Fibroblast of upper back skin (primary cell): ENCODE measurements around the gene MAGI2.
A peak's percentile ranks its signal among the peaks of the same experiment; 100 is the strongest.
"Not testable (repeated sequence)": the region's sequence is repeated elsewhere in the genome, so short reads cannot be mapped to it uniquely, and the experiment has no call there.

Source experiments
- DNase-seq: peaks from one replicate; pipeline ENCODE4 v3.0.0-alpha.2; 2013

The MAGI2 gene

DNA sequence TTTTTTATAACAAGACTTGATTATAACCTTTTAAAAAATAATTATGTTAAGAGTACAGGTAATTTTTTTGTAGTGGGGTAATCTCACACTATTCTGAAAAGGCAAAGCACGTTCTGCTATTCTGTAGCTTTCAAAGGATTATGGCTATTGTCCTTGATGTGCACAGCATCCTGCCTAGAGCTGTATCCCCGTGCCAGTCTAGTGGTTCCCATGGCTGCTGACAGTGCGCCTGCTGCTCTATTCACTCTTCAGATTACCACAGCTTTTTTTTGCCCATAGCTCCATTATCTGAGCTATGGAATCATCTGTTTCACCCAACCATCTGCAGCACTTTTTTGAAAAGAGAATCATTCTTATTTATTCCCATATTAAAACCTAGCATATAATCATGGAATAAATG is 931.5 kb downstream of the MAGI2 start:
- DNase-seq, result no peak

DNA sequence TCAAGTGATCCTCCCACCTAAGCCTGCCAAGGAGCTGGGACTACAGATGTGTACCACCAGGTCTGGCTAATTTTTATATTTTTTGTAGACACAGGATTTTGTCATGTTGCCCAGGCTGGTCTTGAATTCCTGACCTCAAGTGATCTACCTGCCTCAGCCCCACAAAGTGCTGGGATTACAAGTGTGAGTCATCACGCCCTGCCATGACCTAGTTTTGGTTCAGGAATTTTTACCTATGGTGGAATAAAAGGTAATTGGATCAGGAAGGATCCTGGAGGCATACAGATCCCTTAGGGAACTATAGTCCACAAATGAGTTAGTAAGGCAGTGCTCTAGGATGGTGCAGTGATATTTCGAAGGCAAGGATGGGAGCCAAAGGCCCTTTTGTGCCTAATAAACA is 937.0 kb downstream of the MAGI2 start:
- no peak for DNase-seq

DNA sequence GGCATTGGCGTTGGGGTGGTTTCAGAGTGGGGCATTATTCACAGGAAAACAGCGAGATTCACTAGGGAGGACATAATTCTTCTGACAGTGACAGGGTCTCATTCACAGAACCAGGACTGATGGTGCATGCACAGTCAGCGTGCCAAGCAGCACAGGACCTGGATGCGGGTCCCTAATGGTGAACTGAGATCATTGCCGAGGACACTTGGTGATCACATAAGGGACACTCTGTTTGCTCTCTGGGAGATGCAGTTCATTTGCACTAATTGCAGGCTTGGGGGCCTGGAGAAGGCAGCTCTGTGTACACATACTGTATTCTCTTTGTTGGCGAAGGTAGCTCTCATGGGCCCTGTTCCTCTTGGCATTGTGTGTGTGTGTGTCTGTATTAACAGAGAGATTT is 938.8 kb downstream of the MAGI2 start:
- no peak for DNase-seq

DNA sequence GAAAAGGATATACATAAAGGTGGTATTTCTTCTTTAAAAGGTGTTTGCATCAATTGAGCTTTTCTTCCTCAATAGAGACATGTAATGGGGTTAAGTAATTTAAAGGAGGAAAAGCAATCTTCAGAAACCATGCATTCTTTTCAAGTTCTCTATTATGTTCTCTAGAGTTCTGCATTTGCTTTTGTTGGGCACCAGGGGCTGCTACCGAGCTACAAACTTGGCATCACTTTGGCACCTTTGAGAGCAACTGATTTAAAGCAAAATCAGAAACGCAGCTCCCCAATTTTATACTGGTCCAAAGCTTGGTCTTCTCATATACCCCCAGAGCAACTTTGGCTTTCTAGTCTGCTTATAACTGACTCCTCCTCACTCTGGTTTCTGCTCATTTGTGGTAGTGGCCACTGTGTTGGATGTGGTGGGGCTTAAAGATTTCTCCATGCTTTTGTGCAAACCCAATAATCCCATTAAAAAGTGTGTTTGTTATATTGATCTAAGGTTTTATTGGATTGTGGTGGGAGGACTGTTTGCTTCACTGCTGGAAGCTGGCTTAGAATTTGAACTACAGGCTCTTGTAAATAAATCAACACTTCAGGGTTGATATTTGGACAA is 942.8 kb downstream of the MAGI2 start:
- DNase-seq, result peak; percentile 70

DNA sequence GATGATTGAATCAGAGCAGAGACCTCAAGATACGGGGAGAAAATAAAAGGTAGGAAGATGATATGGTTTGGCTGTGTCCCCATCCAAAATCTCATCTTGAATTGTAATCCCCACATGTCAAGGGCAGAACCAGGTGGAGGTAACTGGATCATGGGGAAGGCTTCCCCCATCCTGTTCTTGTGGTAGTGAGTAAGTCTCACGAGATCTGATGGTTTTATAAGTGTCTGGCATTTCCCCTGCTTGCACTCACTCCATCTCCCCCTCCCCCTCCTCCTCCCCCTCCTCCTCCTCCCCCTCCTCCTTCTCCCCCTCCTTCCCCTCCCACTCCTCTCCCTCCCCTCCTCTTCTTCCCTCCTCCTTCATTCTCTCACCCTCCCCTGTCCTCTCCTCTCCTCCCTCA is 950.2 kb downstream of the MAGI2 start:
- not testable (repeated sequence) for DNase-seq

GRCh38 chr7:78501064-78501463 is 952.4 kb downstream of the MAGI2 start:
- DNase-seq, result no peak

- DNase-seq, result peak; percentile 76
These were observed 953.5 kb downstream of the MAGI2 start for GRCh38 chr7:78499971-78500370.

DNA sequence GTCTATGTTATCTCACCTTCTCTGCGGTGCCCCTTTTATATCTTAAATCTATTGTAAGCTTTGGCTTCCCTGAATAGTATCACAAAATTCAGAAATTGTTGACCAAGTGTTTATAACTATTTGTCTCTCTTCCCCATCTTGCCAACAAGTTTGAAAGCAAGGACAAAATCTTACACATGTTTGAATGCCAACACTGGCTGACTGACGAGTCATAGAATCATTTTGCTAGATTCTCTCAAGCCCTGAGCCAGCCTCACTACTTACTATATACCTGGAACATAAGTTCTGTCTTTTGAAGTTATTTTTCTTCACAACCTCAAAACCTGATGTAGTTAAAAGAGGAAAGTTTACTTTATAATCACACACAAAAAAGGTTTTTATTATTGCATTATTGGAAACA is 954.2 kb downstream of the MAGI2 start:
- peak; percentile 48 for DNase-seq

- no peak for DNase-seq
These were observed 955.6 kb downstream of the MAGI2 start for GRCh38 chr7:78497728-78498427.

GRCh38 chr7:78496096-78496630 is 957.3 kb downstream of the MAGI2 start:
- no peak for DNase-seq

DNA sequence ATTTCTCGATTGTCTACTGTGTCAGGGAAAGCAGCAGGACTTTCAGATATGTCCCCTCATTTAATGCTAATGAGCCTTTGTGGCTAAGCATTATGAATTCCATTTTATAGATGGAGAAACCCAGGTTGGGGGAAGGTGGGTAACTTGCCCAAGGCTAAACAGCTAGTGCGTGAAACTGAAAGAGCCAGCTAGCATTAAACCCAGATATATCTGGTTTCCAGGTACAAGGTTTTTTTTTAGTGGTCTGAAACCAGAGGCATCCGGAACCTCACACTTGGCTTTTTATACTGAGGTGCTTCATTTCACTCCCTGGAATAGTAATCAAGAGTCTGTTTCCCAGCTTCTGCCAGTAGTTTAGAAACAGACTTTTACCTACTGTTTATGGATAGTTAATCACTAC is 960.1 kb downstream of the MAGI2 start:
- DNase-seq, result no peak

DNA sequence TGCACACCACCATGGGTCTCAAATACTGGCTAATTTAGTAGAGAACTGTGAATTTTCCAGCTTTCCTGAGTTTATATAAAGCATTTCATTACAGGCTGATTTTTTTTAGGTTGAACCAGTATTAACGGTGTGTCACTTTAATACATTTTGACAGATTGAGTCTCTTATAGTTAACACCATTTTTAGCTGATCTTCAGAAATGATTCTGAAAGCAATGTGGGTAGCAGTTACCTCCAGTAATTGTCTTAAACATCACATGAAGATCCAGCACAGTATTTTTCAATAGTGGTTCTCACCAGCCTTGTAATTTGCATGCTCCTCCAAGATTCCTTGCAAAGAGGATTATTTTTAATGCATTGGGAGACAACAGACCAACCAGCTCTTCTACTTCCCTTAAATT is 961.3 kb downstream of the MAGI2 start:
- no peak for DNase-seq

- no peak for DNase-seq
These were observed 962.9 kb downstream of the MAGI2 start for GRCh38 chr7:78490524-78490923.

DNA sequence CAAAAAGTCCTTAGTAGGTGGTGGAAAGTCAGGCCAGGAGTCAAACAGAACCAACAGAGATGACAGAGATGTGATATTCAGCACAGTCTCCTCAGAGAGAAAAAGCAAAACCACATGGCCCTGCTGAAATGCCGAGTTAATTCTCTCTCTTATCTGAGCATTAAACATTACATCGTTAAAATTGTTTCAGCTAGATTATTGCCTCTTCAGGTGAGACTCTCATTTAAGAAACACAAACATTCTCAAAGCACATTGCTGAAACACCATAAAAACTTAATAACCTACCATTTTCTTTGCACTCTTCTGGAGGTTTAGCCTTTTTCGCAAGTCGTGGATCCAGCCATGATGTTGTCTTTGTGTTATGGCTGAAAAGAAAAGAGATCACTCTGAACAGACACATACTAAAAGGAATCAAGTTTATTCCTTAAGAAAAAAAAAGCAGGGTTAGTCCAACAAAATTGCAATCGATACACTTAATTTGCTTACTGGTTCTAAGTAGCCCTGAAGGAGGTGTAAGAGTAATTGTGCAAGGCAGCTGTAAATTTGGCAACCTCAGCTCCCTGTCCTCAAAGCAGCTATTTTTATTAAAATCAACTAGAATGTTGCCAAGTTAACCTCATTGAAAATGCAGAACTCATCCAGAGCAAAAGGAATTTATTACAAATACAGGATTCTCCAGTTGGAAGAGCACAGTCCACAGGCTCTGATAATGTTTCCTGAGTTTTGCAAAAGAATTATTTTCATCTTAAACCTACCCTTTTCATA is 963.8 kb downstream of the MAGI2 start:
- DNase-seq, result peak; percentile 31

- no peak for DNase-seq
These were observed 966.0 kb downstream of the MAGI2 start for GRCh38 chr7:78487464-78487863.

- DNase-seq, result peak; percentile 43
These were observed 974.1 kb downstream of the MAGI2 start for GRCh38 chr7:78479348-78479747.

GRCh38 chr7:78476851-78477405 is 976.5 kb downstream of the MAGI2 start:
- DNase-seq, result no peak

GRCh38 chr7:78473571-78474301 is 979.7 kb downstream of the MAGI2 start:
- DNase-seq, result peak; percentile 51

GRCh38 chr7:78473021-78473420 is 980.4 kb downstream of the MAGI2 start:
- DNase-seq, result peak; percentile 87

DNA sequence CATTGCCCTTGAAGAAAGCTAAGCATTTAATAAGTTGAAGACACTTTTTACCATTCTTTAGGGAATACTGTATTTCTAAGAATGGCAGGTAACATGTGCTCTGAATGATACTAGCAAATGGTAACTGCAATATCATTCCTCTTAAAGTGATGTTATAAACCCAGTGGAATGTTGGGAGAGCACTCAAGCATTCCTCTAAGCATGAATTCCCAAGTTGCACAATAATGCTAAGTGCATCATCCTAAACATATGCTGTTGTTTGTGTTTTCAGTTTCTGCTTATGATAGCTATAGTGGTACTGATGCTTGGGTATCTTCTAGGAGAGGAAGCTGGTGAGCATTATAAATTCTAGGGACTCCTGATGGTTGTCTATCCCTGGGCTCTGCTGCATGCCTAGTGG is 980.9 kb downstream of the MAGI2 start:
- DNase-seq, result peak; percentile 78

DNA sequence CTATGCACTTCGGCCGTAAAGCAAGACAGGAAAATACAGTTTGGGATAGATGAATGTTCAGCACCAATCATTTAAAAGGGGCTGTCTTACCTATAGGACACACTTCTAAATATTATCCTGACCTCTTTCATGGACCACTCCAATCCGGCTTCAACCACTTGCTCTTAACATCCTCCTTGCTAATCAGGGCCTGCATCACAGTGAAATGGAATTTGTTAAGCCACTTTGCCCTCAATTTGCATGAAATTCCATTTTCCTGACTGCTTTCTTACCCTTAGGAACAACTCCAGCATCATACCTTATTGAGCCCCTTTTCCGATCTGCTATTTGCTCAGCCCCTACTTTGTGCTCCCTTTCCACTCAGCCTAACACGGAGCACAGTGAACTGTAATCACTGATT is 987.6 kb downstream of the MAGI2 start:
- no peak for DNase-seq

- no peak for DNase-seq
These were observed 990.4 kb downstream of the MAGI2 start for GRCh38 chr7:78463039-78463438.

DNA sequence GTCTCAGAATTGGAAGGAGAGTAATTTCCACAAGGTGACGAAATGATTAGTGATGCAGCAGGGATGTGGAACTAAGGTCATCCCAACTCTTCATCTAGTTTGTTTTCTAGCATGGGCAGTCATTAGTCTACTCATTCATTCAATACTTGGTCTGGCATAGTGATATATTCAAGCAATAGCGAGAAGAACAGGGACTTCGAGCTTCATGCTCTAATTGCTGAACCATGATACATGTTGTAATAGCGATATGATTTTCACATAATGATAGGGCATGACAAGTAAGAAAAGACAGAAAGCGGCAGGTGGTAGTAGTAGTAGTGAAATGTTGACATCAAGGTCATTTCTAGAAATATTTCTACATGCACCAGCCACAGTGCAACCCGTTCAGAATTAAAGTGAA is 1002.8 kb downstream of the MAGI2 start:
- no peak for DNase-seq
